ENCODE results near the gene FMN2. TPM values are rescaled to one million over a fixed set of nuclear protein-coding genes. Genes with fewer than 3 reads are reported as not detected.

FMN2 gene
- total RNA-seq, 4 donors from 2014 or later = 0.75 to 1.8 (median 1.2) TPM

- TF ChIP-seq CTCF (IDR thresholded peaks at IDR 0.05; ENCODE audit: low read depth) = no peak
These were observed 156.2 kb downstream of the FMN2 start for GRCh38 chr1:240247899-240248298.

GRCh38 chr1:240254006-240254405 is 162.3 kb downstream of the FMN2 start:
- TF ChIP-seq CTCF (IDR thresholded peaks at IDR 0.05; ENCODE audit: low read depth) = no peak

- TF ChIP-seq CTCF (IDR thresholded peaks at IDR 0.05; ENCODE audit: low read depth) = no peak
These were observed 163.2 kb downstream of the FMN2 start for GRCh38 chr1:240254778-240255291.

GRCh38 chr1:240255922-240256321 is 164.2 kb downstream of the FMN2 start:
- no peak for TF ChIP-seq CTCF (IDR thresholded peaks at IDR 0.05; ENCODE audit: low read depth)

GRCh38 chr1:240256836-240257503 is 165.3 kb downstream of the FMN2 start:
- no peak for TF ChIP-seq CTCF (IDR thresholded peaks at IDR 0.05; ENCODE audit: low read depth)

- TF ChIP-seq CTCF (IDR thresholded peaks at IDR 0.05; ENCODE audit: low read depth) = no peak
These were observed 167.2 kb downstream of the FMN2 start for GRCh38 chr1:240258910-240259309.

GRCh38 chr1:240271081-240271480 is 179.4 kb downstream of the FMN2 start:
- TF ChIP-seq CTCF (IDR thresholded peaks at IDR 0.05; ENCODE audit: low read depth) = no peak

Data from subcutaneous adipose tissue (tissue), 4 donors.